Loucy (cell line): ENCODE measurements around the gene SSBP2.

Source experiments
- H2AFZ ChIP-seq: fragments of 200-600 bp; sonication (generic); 2 replicates; pipeline ENCODE4 v1.6.0; 2016; ENCODE audit warnings: antibody characterized with exemption, mild to moderate bottlenecking, low read length, moderate library complexity
- H3F3A ChIP-seq: fragments of 200-600 bp; 2 replicates; pipeline ENCODE4 v1.6.0; 2016; ENCODE audit warnings: antibody characterized with exemption, low read depth, mild to moderate bottlenecking
- H3K27me3 ChIP-seq: fragments of 200-600 bp; sonication (generic); 2 replicates; pipeline ENCODE4 v1.6.1; 2014; ENCODE audit warnings: low read length, mild to moderate bottlenecking; ENCODE audit not compliant: insufficient read depth, poor library complexity, severe bottlenecking
- H3K36me3 ChIP-seq: fragments of 200-600 bp; sonication (generic); 2 replicates; pipeline ENCODE4 v1.6.1; 2016; ENCODE audit warnings: low read length; ENCODE audit not compliant: insufficient read depth
- H3K4me1 ChIP-seq: fragments of 200-600 bp; sonication (generic); 2 replicates; pipeline ENCODE4 v1.5.1; 2014; ENCODE audit warnings: low read length, mild to moderate bottlenecking; ENCODE audit not compliant: insufficient read depth, poor library complexity, severe bottlenecking
- H3K4me2 ChIP-seq: fragments of 200-600 bp; sonication (generic); 2 replicates; pipeline ENCODE4 v1.6.0; 2014; ENCODE audit warnings: antibody characterized with exemption, low read length, low read depth, mild to moderate bottlenecking; ENCODE audit not compliant: poor library complexity, severe bottlenecking
- H3K4me3 ChIP-seq: fragments of 200-600 bp; sonication (generic); 2 replicates; pipeline ENCODE4 v1.5.1; 2014; ENCODE audit warnings: low read length, mild to moderate bottlenecking, mixed read lengths; ENCODE audit not compliant: poor library complexity, severe bottlenecking
- H3K79me2 ChIP-seq: fragments of 200-600 bp; sonication (generic); 2 replicates; pipeline ENCODE4 v1.6.1; 2014; ENCODE audit warnings: low read length; ENCODE audit not compliant: insufficient read depth
- H3K9ac ChIP-seq: fragments of 200-600 bp; sonication (generic); 2 replicates; pipeline ENCODE4 v1.6.0; 2014; ENCODE audit warnings: mild to moderate bottlenecking, low read depth, low read length, moderate library complexity; ENCODE audit not compliant: poor library complexity, severe bottlenecking
- H3K9me2 ChIP-seq: fragments of 200-600 bp; sonication (generic); replicated peaks from 2 replicates; pipeline ENCODE4 v1.6.1; 2016; ENCODE audit warnings: low read depth, low read length, mixed read lengths
- H3K9me3 ChIP-seq: fragments of 200-600 bp; sonication (generic); 2 replicates; pipeline ENCODE4 v1.6.1; 2014; ENCODE audit warnings: mild to moderate bottlenecking, antibody characterized with exemption, low read length, low read depth; ENCODE audit not compliant: insufficient read depth
- H4K20me1 ChIP-seq: fragments of 200-600 bp; sonication (generic); 2 replicates; pipeline ENCODE4 v1.6.0; 2014; ENCODE audit warnings: antibody characterized with exemption, low read length, mild to moderate bottlenecking; ENCODE audit not compliant: insufficient read depth, poor library complexity, severe bottlenecking
- EZH2phosphoT487 ChIP-seq: fragments of 200-600 bp; IDR thresholded peaks from 2 replicates; pipeline ENCODE4 v1.6.1; 2018; ENCODE audit warnings: antibody characterized with exemption, mild to moderate bottlenecking, moderate library complexity, borderline replicate concordance
- TF ChIP-seq, protein P1 (sequence below): fragments of 200-600 bp; sonication (generic); conservative IDR thresholded peaks from 2 replicates; pipeline ENCODE4 v1.5.1; 2014; ENCODE audit warnings: mild to moderate bottlenecking, antibody characterized with exemption, low read length

SSBP2 gene

GRCh38 chr5:81773161-81773560, 22.3 kb upstream of the SSBP2 start:
- H2AFZ ChIP-seq, result no peak overlapping the region
- TF ChIP-seq, protein P1, sequence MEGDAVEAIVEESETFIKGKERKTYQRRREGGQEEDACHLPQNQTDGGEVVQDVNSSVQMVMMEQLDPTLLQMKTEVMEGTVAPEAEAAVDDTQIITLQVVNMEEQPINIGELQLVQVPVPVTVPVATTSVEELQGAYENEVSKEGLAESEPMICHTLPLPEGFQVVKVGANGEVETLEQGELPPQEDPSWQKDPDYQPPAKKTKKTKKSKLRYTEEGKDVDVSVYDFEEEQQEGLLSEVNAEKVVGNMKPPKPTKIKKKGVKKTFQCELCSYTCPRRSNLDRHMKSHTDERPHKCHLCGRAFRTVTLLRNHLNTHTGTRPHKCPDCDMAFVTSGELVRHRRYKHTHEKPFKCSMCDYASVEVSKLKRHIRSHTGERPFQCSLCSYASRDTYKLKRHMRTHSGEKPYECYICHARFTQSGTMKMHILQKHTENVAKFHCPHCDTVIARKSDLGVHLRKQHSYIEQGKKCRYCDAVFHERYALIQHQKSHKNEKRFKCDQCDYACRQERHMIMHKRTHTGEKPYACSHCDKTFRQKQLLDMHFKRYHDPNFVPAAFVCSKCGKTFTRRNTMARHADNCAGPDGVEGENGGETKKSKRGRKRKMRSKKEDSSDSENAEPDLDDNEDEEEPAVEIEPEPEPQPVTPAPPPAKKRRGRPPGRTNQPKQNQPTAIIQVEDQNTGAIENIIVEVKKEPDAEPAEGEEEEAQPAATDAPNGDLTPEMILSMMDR, result no peak
- no peak for TF ChIP-seq EZH2phosphoT487
- no peaks in the 10 kb centered on the region for H3K27me3 ChIP-seq

GRCh38 chr5:81772488-81772887, 21.6 kb upstream of the SSBP2 start:
- Histone ChIP-seq H3K36me3 (no peaks in the 10 kb centered on the region), H3K4me1 (peaks cover 20% of the 10 kb centered on the region), H3K79me2 (no peaks in the 10 kb centered on the region), H3K9me2 (no peaks in the 10 kb centered on the region), H3K9ac (no peak overlapping the region), H3K4me3 (no peak overlapping the region), H2AFZ (no peak overlapping the region), H3K9me3 (no peaks in the 10 kb centered on the region), H3K4me2 (no peak overlapping the region), H3K27me3 (no peaks in the 10 kb centered on the region), H4K20me1 (no peaks in the 10 kb centered on the region), H3F3A (no peaks in the 10 kb centered on the region)
- TF ChIP-seq, protein P1, result no peak
- TF ChIP-seq EZH2phosphoT487, result no peak

More at GRCh38 chr5:81773161-81773560, 22.3 kb upstream of the SSBP2 start:
- H3K9ac ChIP-seq, result no peak overlapping the region
- peaks cover 24% of the 10 kb centered on the region for H3K4me1 ChIP-seq
- H3F3A ChIP-seq, result no peaks in the 10 kb centered on the region
- H3K79me2 ChIP-seq, result no peaks in the 10 kb centered on the region
- no peaks in the 10 kb centered on the region for H4K20me1 ChIP-seq
- no peak overlapping the region for H3K4me3 ChIP-seq
- H3K36me3 ChIP-seq, result no peaks in the 10 kb centered on the region
- no peak overlapping the region for H3K4me2 ChIP-seq
- H3K9me2 ChIP-seq, result no peaks in the 10 kb centered on the region
- H3K9me3 ChIP-seq, result no peaks in the 10 kb centered on the region

DNA sequence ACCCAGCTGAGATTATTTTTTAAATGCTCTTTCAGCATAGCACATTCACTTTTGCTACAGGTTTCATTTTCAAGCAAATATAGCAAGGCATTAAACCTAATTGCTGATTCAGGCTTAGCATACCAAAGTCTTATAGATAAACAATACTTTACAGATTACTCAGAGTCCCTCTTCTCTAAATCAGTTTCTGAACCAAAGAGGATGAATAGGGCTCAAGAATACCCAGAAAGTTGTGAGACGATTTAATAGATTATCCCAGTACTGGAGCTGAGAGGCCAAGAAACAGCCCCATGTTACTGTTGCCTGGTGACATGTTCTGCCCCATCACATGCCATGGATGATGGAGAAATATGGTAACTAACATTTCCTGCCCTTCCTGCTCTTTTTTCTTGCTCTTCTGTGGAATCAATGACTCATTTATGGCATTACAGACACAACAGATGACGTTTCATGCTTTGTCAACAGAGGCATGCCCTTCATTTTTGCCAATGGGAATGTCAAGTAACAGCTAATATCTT, 18.1 kb upstream of the SSBP2 start:
- TF ChIP-seq, protein P1, result no peak
- no peak for TF ChIP-seq EZH2phosphoT487
- H3K36me3 ChIP-seq, result no peaks in the 10 kb centered on the region
- H3K79me2 ChIP-seq, result no peaks in the 10 kb centered on the region
- H3K9me3 ChIP-seq, result no peaks in the 10 kb centered on the region
- no peaks in the 10 kb centered on the region for H3K9me2 ChIP-seq
- no peak overlapping the region for H3K4me3 ChIP-seq
- no peaks in the 10 kb centered on the region for H4K20me1 ChIP-seq
- H2AFZ ChIP-seq, result no peak overlapping the region
- H3K4me1 ChIP-seq, result no peaks in the 10 kb centered on the region
- H3K27me3 ChIP-seq, result no peaks in the 10 kb centered on the region
- H3F3A ChIP-seq, result no peaks in the 10 kb centered on the region
- no peak overlapping the region for H3K4me2 ChIP-seq
- H3K9ac ChIP-seq, result no peak overlapping the region
